Stimulated activated CD8-positive, alpha-beta memory T cell treated with anti-CD3 and anti-CD28 coated beads, Interleukin-7, amount 100 ng/mL, for 24 hours (primary cell): ENCODE results near the gene EIPR1.

Source experiments
- DNase-seq: peaks from one replicate; pipeline ENCODE4 v3.0.0-alpha.2; 2020; ENCODE audit warnings: low read depth

EIPR1 gene

GRCh38 chr2:3174626-3175567, 202.7 kb downstream of the EIPR1 start:
- no peak for DNase-seq

GRCh38 chr2:3173031-3173430, 204.6 kb downstream of the EIPR1 start:
- DNase-seq, result no peak

- no peak for DNase-seq
These were observed 205.2 kb downstream of the EIPR1 start for GRCh38 chr2:3172265-3172935.

- no peak for DNase-seq
These were observed 205.9 kb downstream of the EIPR1 start for GRCh38 chr2:3171564-3172264.

GRCh38 chr2:3170792-3171455, 206.7 kb downstream of the EIPR1 start:
- no peak for DNase-seq

- DNase-seq, result no peak
These were observed 208.3 kb downstream of the EIPR1 start for GRCh38 chr2:3169106-3169870.

GRCh38 chr2:3168230-3168891, 209.3 kb downstream of the EIPR1 start:
- DNase-seq, result no peak

GRCh38 chr2:3163401-3163800, 214.2 kb downstream of the EIPR1 start:
- DNase-seq, result no peak

GRCh38 chr2:3162442-3163077, 215.1 kb downstream of the EIPR1 start:
- DNase-seq, result no peak

- no peak for DNase-seq
These were observed 216.8 kb downstream of the EIPR1 start for GRCh38 chr2:3160751-3161330.

- DNase-seq, result no peak
These were observed 217.7 kb downstream of the EIPR1 start for GRCh38 chr2:3159782-3160545.

- no peak for DNase-seq
These were observed 222.9 kb downstream of the EIPR1 start for GRCh38 chr2:3154700-3155099.

GRCh38 chr2:3154146-3154545, 223.5 kb downstream of the EIPR1 start:
- no peak for DNase-seq

GRCh38 chr2:3151153-3151918, 226.3 kb downstream of the EIPR1 start:
- DNase-seq, result no peak

GRCh38 chr2:3149441-3150217, 228.0 kb downstream of the EIPR1 start:
- DNase-seq, result no peak

GRCh38 chr2:3148716-3149115, 228.9 kb downstream of the EIPR1 start:
- no peak for DNase-seq
